ENCODE results near the gene ITPA.

DNA sequence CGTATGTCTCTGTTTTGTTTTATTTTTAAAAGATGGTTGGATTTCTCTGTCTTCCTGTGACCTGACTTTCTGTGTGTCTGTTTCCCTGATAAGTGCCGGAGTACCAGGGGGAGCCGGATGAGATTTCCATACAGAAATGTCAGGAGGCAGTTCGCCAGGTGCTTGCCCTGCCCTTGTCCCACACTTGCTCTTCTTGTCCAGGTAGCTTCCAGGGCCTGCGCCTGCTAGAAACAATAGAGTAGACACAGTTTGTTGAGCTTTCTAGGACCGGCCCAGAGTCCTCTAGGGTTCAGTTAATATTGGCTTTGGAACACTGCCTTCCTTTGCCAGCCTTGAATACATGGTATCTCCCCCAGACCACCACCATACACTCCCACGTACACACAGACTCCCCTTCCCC lies 3.9 kb downstream of the ITPA start:
- TF ChIP-seq ZNF510 (CRISPR knock-in tag; IDR thresholded peaks at IDR 0.05; ENCODE audit: low read depth) (no peak), CTCF (CRISPR knock-in tag; IDR thresholded peaks at IDR 0.05) (no peak), SP2 (CRISPR knock-in tag; IDR thresholded peaks at IDR 0.05) (no peak), FOXJ3 (CRISPR knock-in tag; IDR thresholded peaks at IDR 0.05; ENCODE audit: borderline replicate concordance) (no peak), YY1 (IDR thresholded peaks at IDR 0.05; ENCODE audit: insufficient read depth, insufficient replicate concordance, low read depth, low read length) (no peak), ZNF567 (CRISPR knock-in tag; IDR thresholded peaks at IDR 0.05; ENCODE audit: borderline replicate concordance) (no peak), STAT6 (CRISPR knock-in tag; IDR thresholded peaks at IDR 0.05; ENCODE audit: borderline replicate concordance) (no peak), IRF2 (CRISPR knock-in tag; IDR thresholded peaks at IDR 0.05) (no peak), BRD4 (CRISPR knock-in tag; IDR thresholded peaks at IDR 0.05) (no peak)

All from HepG2 (cell line).